ENCODE results near the gene DESI2. TPM values are rescaled to one million over a fixed set of nuclear protein-coding genes. Genes with fewer than 3 reads are reported as not detected.
"Not testable (repeated sequence)": the region's sequence is repeated elsewhere in the genome, so short reads cannot be mapped to it uniquely, and the experiment has no call there.

DESI2 gene
- total and polyA plus RNA-seq, 8 donors: 4.9 to 13.2 (median 7.0) TPM

GRCh38 chr1:244659694-244660093 is 6.8 kb downstream of the DESI2 start:
- Histone ChIP-seq H3K27ac (no peak overlapping the region), H3K4me3 (no peak overlapping the region), H3K36me3 (no peaks in the 10 kb centered on the region), H3K4me1 (peaks cover 6 to 26% (median 14%) of the 10 kb centered on the region in 3 donors), H3K27me3 (no peaks in the 10 kb centered on the region), H3K9me3 (no peaks in the 10 kb centered on the region)
- WGBS, 2 donors: 27 to 28% methylated on average over 3 of the region's 3 CpGs
- intact Hi-C loops (cut with DNase I): no loop called here
- DNase-seq: no peak
- FAIRE-seq: no peak
- peak in 3 of 4 donors; percentile 35 to 64 (median 51) for ATAC-seq
- no peak for TF ChIP-seq CTCF (IDR thresholded peaks at IDR 0.05)

- no peak for FAIRE-seq
- no peak for ATAC-seq
- Histone ChIP-seq H3K36me3 (no peaks in the 10 kb centered on the region), H3K27ac (no peak overlapping the region), H3K9me3 (no peaks in the 10 kb centered on the region), H3K27me3 (no peaks in the 10 kb centered on the region), H3K4me1 (peaks cover 6 to 22% (median 8%) of the 10 kb centered on the region in 3 donors), H3K4me3 (no peak overlapping the region)
- intact Hi-C loops (cut with DNase I): no loop called here
- WGBS, 2 donors: 96 to 98% methylated on average over 3 of the region's 3 CpGs
- no peak for DNase-seq
- no peak for TF ChIP-seq CTCF (IDR thresholded peaks at IDR 0.05)
Measured at GRCh38 chr1:244660595-244660994, 7.7 kb downstream of the DESI2 start.

GRCh38 chr1:244661569-244662312 is 8.8 kb downstream of the DESI2 start:
- H3K27ac ChIP-seq, H3K27me3 ChIP-seq: not testable (repeated sequence)

GRCh38 chr1:244662599-244662998 is 9.7 kb downstream of the DESI2 start:
- H3K27ac ChIP-seq: no peak overlapping the region
- H3K4me1 ChIP-seq: peaks cover 4 to 14% (median 6%) of the 10 kb centered on the region in 3 donors
- ATAC-seq (peak in 3 of 4 donors; percentile 37 to 80 (median 42)), FAIRE-seq (no peak), DNase-seq (no peak)
- whole genome bisulfite sequencing, 2 donors: 52 to 55% methylated on average over 2 of the region's 2 CpGs
- no peaks in the 10 kb centered on the region for H3K27me3 ChIP-seq
- H3K36me3 ChIP-seq: no peaks in the 10 kb centered on the region
- intact Hi-C loops (cut with DNase I): no loop called here
- no peak for TF ChIP-seq CTCF (IDR thresholded peaks at IDR 0.05)
- no peak overlapping the region for H3K4me3 ChIP-seq
- H3K9me3 ChIP-seq: no peaks in the 10 kb centered on the region

More at GRCh38 chr1:244661569-244662312, 8.8 kb downstream of the DESI2 start:
- peaks cover 6 to 17% (median 7%) of the 10 kb centered on the region in 3 donors for H3K4me1 ChIP-seq
- H3K4me3 ChIP-seq; FAIRE-seq; ATAC-seq; H3K9me3 ChIP-seq; H3K36me3 ChIP-seq; intact Hi-C loops (cut with DNase I); DNase-seq: not testable (repeated sequence)
- 90 to 100% methylated on average over 2 of the region's 4 CpGs for WGBS, 2 donors

- no peaks in the 10 kb centered on the region for H3K27me3 ChIP-seq
- 72 to 75% methylated on average over 3 of the region's 3 CpGs for WGBS, 2 donors
- no peak overlapping the region for H3K4me3 ChIP-seq
- H3K27ac ChIP-seq: no peak overlapping the region
- no peak for TF ChIP-seq CTCF (IDR thresholded peaks at IDR 0.05)
- intact Hi-C loops (cut with DNase I): no loop called here
- no peaks in the 10 kb centered on the region for H3K9me3 ChIP-seq
- peaks cover 4 to 14% (median 6%) of the 10 kb centered on the region in 3 donors for H3K4me1 ChIP-seq
- no peak for ATAC-seq
- no peak for DNase-seq
- H3K36me3 ChIP-seq: no peaks in the 10 kb centered on the region
- no peak for FAIRE-seq
Measured at GRCh38 chr1:244664353-244664752, 11.4 kb downstream of the DESI2 start.

All from pancreas (tissue), 10 donors.